RWPE2 (cell line): Measurements from ENCODE around the gene MIPEP.

Experiments used
- ATAC-seq: fragments of 200-7000 bp; cut with Tn5 transposase; 3 replicates; pipeline ENCODE4 v1.9.1; 2021; ENCODE audit warnings: low read depth
- DNase-seq: peaks from one replicate; pipeline ENCODE4 v3.0.0-alpha.2; 2020; ENCODE audit warnings: low spot score
- H3K27ac ChIP-seq: fragments of 450-650 bp; 2 replicates; pipeline ENCODE4 v1.5.1; 2017; ENCODE audit warnings: mild to moderate bottlenecking; ENCODE audit not compliant: poor library complexity, severe bottlenecking
- H3K27me3 ChIP-seq: fragments of 250-450 bp; sonication (Bioruptor Pico); 2 replicates; pipeline ENCODE4 v1.5.1; 2021; ENCODE audit warnings: mild to moderate bottlenecking, moderate library complexity; ENCODE audit not compliant: insufficient read depth, poor library complexity, severe bottlenecking
- H3K36me3 ChIP-seq: fragments of 250-450 bp; sonication (Bioruptor Pico); 2 replicates; pipeline ENCODE4 v1.5.1; 2020; ENCODE audit warnings: low read depth, mild to moderate bottlenecking, moderate library complexity
- H3K4me1 ChIP-seq: fragments of 250-450 bp; sonication (Bioruptor Pico); 2 replicates; pipeline ENCODE4 v1.5.1; 2021; ENCODE audit warnings: mild to moderate bottlenecking, moderate library complexity; ENCODE audit not compliant: insufficient read depth, poor library complexity, severe bottlenecking
- H3K4me3 ChIP-seq: fragments of 250-450 bp; sonication (Bioruptor Pico); 2 replicates; pipeline ENCODE4 v1.5.1; 2021; ENCODE audit warnings: mild to moderate bottlenecking, moderate library complexity; ENCODE audit not compliant: severe bottlenecking
- H3K9me3 ChIP-seq: fragments of 250-450 bp; sonication (Bioruptor Pico); 2 replicates; pipeline ENCODE4 v1.5.1; 2021; ENCODE audit warnings: mild to moderate bottlenecking, moderate library complexity; ENCODE audit not compliant: severe bottlenecking
- TF ChIP-seq, protein P1 (sequence below): fragments of 450-650 bp; IDR thresholded peaks from one replicate; pipeline ENCODE4 v1.5.1; 2017; ENCODE audit warnings: mild to moderate bottlenecking, moderate library complexity; ENCODE audit not compliant: poor library complexity, severe bottlenecking

MIPEP gene

GRCh38 chr13:23915308-23915707 is 26.1 kb upstream of the MIPEP start:
- no peaks in the 10 kb centered on the region for H3K9me3 ChIP-seq
- no peak for DNase-seq
- TF ChIP-seq, protein P1, sequence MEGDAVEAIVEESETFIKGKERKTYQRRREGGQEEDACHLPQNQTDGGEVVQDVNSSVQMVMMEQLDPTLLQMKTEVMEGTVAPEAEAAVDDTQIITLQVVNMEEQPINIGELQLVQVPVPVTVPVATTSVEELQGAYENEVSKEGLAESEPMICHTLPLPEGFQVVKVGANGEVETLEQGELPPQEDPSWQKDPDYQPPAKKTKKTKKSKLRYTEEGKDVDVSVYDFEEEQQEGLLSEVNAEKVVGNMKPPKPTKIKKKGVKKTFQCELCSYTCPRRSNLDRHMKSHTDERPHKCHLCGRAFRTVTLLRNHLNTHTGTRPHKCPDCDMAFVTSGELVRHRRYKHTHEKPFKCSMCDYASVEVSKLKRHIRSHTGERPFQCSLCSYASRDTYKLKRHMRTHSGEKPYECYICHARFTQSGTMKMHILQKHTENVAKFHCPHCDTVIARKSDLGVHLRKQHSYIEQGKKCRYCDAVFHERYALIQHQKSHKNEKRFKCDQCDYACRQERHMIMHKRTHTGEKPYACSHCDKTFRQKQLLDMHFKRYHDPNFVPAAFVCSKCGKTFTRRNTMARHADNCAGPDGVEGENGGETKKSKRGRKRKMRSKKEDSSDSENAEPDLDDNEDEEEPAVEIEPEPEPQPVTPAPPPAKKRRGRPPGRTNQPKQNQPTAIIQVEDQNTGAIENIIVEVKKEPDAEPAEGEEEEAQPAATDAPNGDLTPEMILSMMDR: no peak

GRCh38 chr13:23912469-23912868 is 23.3 kb upstream of the MIPEP start:
- no peak for ATAC-seq
- no peak for DNase-seq

More at GRCh38 chr13:23915308-23915707, 26.1 kb upstream of the MIPEP start:
- Histone ChIP-seq H3K4me3 (no peak overlapping the region), H3K4me1 (no peaks in the 10 kb centered on the region), H3K36me3 (no peaks in the 10 kb centered on the region), H3K27me3 (no peaks in the 10 kb centered on the region), H3K27ac (no peak overlapping the region)
- ATAC-seq: 0 out of 3 replicates have a peak, but pooled peaks have one; percentile 21

DNA sequence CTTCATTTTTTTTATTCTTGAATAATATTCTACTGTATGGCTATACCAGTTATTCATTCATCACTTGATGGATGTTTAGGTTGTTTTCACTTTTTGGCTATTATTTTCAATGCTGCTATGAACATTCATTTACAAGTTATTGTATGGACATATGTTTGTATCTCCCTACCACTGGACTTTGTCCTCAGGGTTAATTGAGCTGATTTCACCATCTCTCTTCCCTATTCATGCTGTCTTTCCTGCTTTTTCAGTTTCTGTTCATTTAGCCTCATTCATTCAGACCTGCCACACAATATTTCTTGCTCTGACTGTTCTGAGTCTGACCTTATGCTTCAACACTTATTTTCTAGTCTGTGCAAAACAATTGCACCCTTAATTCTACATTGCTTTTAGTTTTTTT is 20.4 kb upstream of the MIPEP start:
- DNase-seq (no peak), ATAC-seq (no peak)
- no peaks in the 10 kb centered on the region for H3K9me3 ChIP-seq
- H3K4me1 ChIP-seq: no peaks in the 10 kb centered on the region
- no peaks in the 10 kb centered on the region for H3K36me3 ChIP-seq
- TF ChIP-seq, protein P1: no peak
- no peaks in the 10 kb centered on the region for H3K27me3 ChIP-seq
- H3K27ac ChIP-seq: no peak overlapping the region
- H3K4me3 ChIP-seq: no peak overlapping the region

More at GRCh38 chr13:23912469-23912868, 23.3 kb upstream of the MIPEP start:
- no peak overlapping the region for H3K4me3 ChIP-seq
- H3K27me3 ChIP-seq: no peaks in the 10 kb centered on the region
- TF ChIP-seq, protein P1: no peak
- H3K27ac ChIP-seq: no peak overlapping the region
- H3K36me3 ChIP-seq: no peaks in the 10 kb centered on the region
- no peaks in the 10 kb centered on the region for H3K4me1 ChIP-seq
- no peaks in the 10 kb centered on the region for H3K9me3 ChIP-seq

DNA sequence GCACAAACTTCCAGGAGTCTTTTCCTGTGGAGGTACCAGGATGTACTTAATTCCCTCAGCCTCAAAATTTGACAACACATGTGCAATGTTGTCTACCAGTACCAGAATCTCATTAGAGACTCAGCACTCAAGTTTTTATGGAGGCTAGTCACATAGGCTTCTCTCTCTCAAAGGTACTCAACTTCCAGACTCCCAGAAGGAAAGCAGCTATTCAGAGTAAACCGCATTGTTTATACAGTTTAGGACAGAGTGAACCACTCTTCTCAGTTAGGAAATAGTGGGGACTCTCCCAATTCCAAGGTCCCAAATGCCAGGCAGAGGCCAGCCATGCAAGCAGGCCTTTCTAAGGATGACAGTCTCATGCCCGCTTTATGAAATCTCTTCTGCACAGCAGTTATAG is 16.6 kb upstream of the MIPEP start:
- no peaks in the 10 kb centered on the region for H3K27me3 ChIP-seq
- no peaks in the 10 kb centered on the region for H3K4me1 ChIP-seq
- H3K9me3 ChIP-seq: no peaks in the 10 kb centered on the region
- ATAC-seq (no peak), DNase-seq (no peak)
- H3K27ac ChIP-seq: no peak overlapping the region
- H3K4me3 ChIP-seq: no peak overlapping the region
- TF ChIP-seq, protein P1: no peak
- no peaks in the 10 kb centered on the region for H3K36me3 ChIP-seq

DNA sequence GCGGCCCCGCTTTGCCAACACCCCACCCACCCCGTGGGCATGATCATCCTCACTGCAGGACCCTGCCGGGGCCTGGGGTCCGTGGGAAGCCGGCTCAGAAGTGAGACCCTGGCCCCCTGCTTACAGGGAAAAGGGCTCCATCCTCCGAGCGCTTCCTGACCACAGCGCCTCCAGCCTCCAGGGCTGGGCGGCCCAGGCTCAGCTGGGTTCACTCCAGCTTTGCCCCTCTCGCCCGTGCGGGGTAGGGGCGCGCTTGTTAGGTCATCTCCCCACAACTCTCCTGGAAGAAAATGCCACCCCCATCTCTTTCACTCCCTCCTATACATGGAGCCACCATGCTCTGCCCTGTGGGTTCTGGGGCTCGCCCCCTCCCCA is 14.7 kb upstream of the MIPEP start:
- Histone ChIP-seq H3K4me1 (no peaks in the 10 kb centered on the region), H3K36me3 (no peaks in the 10 kb centered on the region), H3K27ac (no peak overlapping the region), H3K27me3 (no peaks in the 10 kb centered on the region), H3K9me3 (no peaks in the 10 kb centered on the region), H3K4me3 (no peak overlapping the region)
- TF ChIP-seq, protein P1: no peak
- ATAC-seq (no peak), DNase-seq (no peak)
